HG02973 (cell line): ENCODE data around the gene FUOM.

Experiments
- ATAC-seq: cut with Tn5 transposase; IDR thresholded peaks from one replicate; pipeline ENCODE4 v1.9.1; 2021; ENCODE audit warnings: moderate library complexity; ENCODE audit not compliant: unreplicated experiment

FUOM gene

GRCh38 chr10:133357285-133358161 is at the start of gene FUOM:
TSS of gene FUOM (minus strand) at chr10:133358019. CDS start at chr10:133358007, 12 bp downstream.
- peak; percentile 58 for ATAC-seq

- ATAC-seq: no peak
Observed at GRCh38 chr10:133405844-133406527, 48.2 kb upstream of the FUOM start.

DNA sequence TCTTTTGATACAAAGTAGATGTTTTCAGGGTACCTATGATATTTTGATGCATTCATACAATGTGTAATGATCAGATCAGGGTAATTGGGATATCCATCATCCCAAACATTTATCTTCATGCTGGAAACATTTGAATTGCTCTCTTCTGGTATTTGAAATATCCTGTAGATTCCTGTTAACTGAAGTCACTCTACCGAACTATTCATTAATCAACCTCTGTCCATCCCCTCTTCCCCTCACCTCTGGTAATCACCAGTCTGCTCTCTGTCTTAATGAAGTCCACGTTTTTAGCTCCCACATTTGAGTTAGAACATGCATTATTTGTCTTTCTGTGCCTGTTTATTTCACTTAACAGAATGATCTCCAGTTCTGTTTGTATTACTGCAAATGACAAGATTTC is 47.5 kb upstream of the FUOM start:
- ATAC-seq: no peak

- ATAC-seq: no peak
Observed at GRCh38 chr10:133403784-133404183, 46.0 kb upstream of the FUOM start.

DNA sequence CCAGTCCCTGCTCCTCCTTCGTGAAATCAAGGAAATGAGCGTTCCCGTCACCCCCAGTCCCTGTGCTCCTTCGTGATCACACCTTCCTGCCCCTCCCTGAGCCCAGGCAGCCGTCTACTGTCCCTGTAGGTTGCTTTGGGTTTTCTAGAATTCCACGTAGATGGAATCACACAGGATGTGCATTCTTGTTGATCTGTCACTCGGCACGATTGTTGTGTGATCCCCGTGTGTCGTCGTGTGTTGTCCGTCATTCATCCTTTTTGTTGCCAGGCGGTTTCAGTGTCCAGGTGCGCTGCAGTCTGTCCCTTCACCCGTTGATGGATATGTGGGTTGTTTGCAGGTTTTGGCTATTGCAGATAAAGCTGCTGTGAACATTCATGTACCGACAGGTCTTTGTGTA is 45.5 kb upstream of the FUOM start:
- no peak for ATAC-seq

- no peak for ATAC-seq
Observed at GRCh38 chr10:133401981-133402725, 44.3 kb upstream of the FUOM start.

DNA sequence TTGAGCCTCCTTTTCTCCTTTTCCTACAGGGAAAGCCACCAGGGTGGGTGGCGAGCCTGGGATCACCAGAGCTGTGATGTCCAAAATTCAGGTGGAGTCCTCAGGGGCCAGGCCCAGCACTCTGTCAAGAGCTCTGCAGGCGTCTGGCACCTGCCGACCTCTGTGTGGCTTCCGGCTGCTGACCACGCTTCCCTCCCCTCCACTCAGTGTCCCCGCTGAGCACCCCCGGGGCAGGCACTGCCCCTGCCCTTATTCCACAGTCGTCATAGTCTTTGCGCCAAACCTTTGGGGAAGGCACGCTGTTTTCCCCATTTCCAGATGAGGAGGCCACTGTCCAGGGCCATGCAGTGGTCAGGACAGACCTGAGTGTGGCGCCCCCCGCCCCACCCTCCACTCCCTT is 43.7 kb upstream of the FUOM start:
- ATAC-seq: peak; percentile 8

- peak; percentile 50 for ATAC-seq
Observed at GRCh38 chr10:133400624-133401424, 43.0 kb upstream of the FUOM start.

DNA sequence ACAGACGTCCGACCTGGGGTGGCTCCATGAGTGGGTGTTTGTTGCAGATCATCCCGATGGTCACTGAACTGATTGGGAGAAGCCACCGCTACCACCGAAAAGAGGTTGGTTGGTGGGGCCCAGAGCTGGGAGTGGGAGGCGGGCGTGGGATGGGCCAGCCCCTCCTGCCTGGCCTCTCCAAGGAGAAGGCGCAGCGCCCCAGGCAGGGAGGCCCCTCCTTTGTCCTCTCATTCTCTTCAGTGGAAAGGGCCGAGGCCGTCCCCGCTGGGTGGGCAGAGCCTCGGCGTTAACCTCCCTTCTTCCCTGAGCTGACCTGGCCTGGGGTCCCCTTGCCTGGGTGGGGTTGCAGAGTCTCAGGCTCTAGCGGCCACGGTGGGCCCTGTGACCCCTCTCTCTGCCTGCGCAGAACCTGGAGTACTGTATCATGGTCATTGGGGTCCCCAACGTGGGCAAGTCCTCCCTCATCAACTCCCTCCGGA is 41.3 kb upstream of the FUOM start:
- ATAC-seq: no peak

DNA sequence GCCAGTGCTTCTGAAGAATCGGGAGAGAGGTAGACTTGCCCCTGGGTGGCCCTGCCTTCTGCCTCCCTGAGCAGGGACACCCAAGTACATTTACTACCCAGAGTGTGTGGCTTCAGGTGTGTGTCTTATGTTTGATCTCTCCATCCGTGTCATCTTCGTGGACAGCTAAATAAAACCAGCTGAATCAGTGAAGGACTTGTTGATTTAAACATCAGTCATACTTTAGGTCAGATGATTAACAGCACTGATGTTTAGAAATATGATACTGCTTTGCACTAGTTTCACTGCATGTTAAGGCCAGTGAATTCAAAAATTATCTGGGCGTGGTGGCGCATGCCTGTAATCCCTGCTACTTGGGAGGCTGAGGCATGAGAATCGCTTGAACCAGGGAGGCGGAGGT is 40.1 kb upstream of the FUOM start:
- no peak for ATAC-seq

DNA sequence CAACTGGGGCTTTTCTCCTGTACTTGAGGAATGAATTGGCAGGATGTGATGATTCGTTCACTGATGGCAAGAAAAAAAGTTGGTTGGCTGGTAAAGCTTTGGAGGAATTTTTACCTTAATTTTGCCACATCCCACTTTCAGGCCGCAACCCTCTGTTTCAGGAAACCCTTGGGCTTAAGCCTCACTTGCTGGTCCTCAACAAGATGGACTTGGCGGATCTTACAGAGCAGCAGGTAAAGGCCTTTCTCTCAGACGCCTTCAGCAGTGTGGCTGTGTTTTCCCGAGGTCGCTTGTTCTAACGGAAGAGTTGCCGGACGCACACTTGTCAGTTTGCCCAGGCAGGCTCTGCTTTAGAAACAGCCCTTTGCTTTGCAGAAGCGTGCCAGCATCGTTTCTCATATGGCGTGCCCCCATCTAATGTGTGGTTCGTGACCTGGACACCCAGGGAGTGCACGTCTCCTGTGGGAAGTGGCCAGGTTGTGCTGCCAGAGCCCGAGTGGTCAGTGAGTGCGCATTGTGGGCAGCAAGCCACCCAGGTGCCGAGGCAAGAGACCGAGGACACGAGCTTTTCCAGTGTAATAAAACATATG is 38.3 kb upstream of the FUOM start:
- no peak for ATAC-seq

DNA sequence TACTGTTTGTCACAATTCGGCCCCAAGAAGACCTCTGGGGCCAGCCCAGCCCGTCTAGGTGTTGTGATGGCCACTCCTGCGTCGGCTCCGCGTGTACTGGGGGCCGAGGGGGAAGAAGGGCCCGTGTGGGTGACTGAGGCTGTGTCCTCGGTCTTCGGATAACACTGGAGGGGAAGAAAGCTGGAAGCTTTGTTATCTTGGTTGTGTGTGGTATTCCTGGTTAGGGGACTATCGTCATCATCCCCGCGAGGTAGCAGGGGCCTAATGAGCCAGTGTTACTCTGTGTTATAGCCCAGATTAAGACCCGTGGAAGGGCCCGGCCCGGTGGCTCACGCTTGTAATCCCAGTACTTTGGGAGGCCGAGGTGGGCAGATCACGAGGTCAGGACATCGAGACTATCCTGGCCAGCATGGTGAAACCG is 37.0 kb upstream of the FUOM start:
- ATAC-seq: no peak

DNA sequence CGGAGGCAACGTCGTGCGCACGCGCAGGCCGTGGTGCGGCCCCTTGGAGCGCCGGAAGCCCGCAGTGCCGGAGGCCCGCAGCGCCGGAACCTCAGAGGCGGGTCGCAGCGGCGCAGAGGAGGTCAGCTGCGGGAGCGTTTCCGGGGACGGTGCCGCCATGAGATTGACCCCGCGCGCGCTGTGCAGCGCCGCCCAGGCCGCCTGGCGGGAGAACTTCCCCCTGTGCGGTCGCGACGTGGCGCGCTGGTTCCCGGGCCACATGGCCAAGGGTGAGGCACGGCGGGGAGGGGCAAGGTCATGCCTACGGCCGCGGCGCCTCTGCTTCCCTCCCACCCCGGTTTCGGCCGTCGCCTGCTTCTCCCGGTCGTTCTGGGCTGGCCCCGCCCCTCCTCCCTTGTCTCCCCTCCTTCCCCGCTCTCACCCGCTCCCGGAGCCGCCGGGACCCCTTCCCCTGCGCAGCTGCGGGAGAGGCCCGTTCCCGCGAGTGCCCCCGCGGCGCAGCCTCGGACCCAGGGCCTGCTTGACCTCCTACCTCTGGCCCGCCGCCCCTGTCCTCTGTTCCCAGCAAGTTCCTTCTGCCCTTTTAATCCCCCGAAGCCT is 36.3 kb upstream of the FUOM start, which contains the start of gene MTG1:
Gene MTG1, plus strand, starts transcription at position 94 of the 600 bp plus-strand sequence. Its CDS starts 64 bp downstream, at position 158.
- ATAC-seq: peak; percentile 59

- no peak for ATAC-seq
Observed at GRCh38 chr10:133393401-133394063, 35.7 kb upstream of the FUOM start.

- no peak for ATAC-seq
Observed at GRCh38 chr10:133391761-133392518, 34.1 kb upstream of the FUOM start.

GRCh38 chr10:133391249-133391635 is 33.4 kb upstream of the FUOM start:
- ATAC-seq: no peak

DNA sequence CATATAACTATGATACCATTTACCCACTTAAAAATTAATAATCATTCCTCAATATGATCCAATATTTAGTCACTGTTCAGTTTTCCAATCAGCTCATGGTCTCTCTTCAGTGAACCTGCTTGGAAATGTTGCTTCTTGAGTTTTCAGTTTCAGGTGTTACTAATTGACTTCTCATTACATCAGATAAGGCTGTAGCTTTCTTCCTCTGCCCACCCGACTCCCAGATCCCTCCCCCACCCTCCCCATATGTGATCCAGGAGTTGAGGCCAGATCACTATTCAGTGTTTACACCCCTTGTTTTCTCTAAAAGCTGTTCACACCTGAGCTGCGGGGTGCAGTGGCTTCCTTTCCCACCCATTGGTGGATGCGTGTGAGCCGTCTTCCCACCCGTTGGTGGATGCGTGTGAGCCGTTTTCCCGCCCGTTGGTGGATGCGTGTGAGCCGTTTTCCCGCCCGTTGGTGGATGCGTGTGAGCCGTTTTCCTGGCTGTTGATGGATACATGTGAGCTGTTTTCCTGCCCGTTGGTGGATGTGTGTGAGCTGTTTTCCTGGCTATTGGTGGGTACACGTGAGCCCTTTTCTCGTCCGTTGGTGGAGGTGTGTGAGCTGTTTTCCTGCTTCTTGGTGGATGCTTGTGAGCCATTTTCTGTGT is 32.9 kb upstream of the FUOM start:
- ATAC-seq: no peak
